Liver (tissue), 4 donors: ENCODE measurements around the gene AMDHD1. TPM values are rescaled to one million over a fixed set of nuclear protein-coding genes. Genes with fewer than 3 reads are reported as not detected.

ENCODE experiments used
- polyA plus RNA-seq, 2 donors: library from polyadenylated mRNA; stranded (reverse) in 1 of 2; unstranded in 1 of 2; fragments of 200-250 nt in 1 of 2; fragments of >200 nt in 1 of 2; fragmentation: Nextera tagmentation in 1 of 2; extraction: Ambion mirVana in 1 of 2; gene quantifications; one replicate each; pipeline versions ENCODE4 v1.2.1 to v1.2.3, GENCODE V29; 2013 to 2015
- total RNA-seq, 2 donors: library from RNA; depleted of rRNA; stranded (reverse); fragments of >200 nt; gene quantifications; one replicate each; pipeline ENCODE4 v1.2.3, GENCODE V29; 2014
- donor health status: healthy.
- donor health status: healthy.
- donor health status: healthy.

Gene AMDHD1
- total and polyA plus RNA-seq, 4 donors, result 50.3 to 124 (median 80.7) TPM

Other genes with a start within 250 kb of the AMDHD1 start
- gene NTN4, start 152.6 kb upstream of the AMDHD1 start, total RNA-seq, result 10 to 100 TPM in 1 of 2 donors, 1 to 10 TPM in 1; 3.2 to 30.5 TPM
- 10 to 100 TPM; 12.7 to 17.2 TPM for gene NTN4, start 152.6 kb upstream of the AMDHD1 start, polyA plus RNA-seq
- gene SNRPF, start 84.4 kb upstream of the AMDHD1 start, total RNA-seq, result 10 to 100 TPM in 1 of 2 donors, 1 to 10 TPM in 1; 5.4 to 10.5 TPM
- 10 to 100 TPM; 14.3 to 35.9 TPM for gene SNRPF, start 84.4 kb upstream of the AMDHD1 start, polyA plus RNA-seq
- 1 to 10 TPM; 1.3 to 1.4 TPM for gene CCDC38, start 717 bp upstream of the AMDHD1 start, total RNA-seq
- under 1 TPM; 0.46 to 0.61 TPM for gene CCDC38, start 717 bp upstream of the AMDHD1 start, polyA plus RNA-seq
- 100 to 1,000 TPM; 125 to 174 TPM for gene HAL, start 53.0 kb downstream of the AMDHD1 start, total RNA-seq
- gene HAL, start 53.0 kb downstream of the AMDHD1 start, polyA plus RNA-seq, result 100 to 1,000 TPM in 1 of 2 donors, 10 to 100 TPM in 1; 62.4 to 114 TPM
- 10 to 100 TPM; 25.1 to 34.5 TPM for gene LTA4H, start 92.3 kb downstream of the AMDHD1 start, total RNA-seq
- 10 to 100 TPM; 16.6 to 16.7 TPM for gene LTA4H, start 92.3 kb downstream of the AMDHD1 start, polyA plus RNA-seq